GM23338 (cell line): ENCODE results near the gene FUNDC2. TPM values are rescaled to one million over a fixed set of nuclear protein-coding genes. Genes with fewer than 3 reads are reported as not detected.

Experiments used
- ATAC-seq: fragments of 200-7000 bp; cut with Tn5 transposase; 3 replicates; pipeline ENCODE4 v1.9.1; 2020
- DNase-seq: peaks from one replicate; pipeline ENCODE4 v3.0.0-alpha.2; 2015; ENCODE audit warnings: low spot score
- H2AFZ ChIP-seq: fragments of 200-600 bp; sonication (generic); 2 replicates; pipeline ENCODE4 v1.8.0; 2016; ENCODE audit warnings: antibody characterized with exemption, mild to moderate bottlenecking, moderate library complexity
- H3F3A ChIP-seq: fragments of 200-600 bp; sonication (generic); replicated peaks from 2 replicates; pipeline ENCODE4 v1.8.0; 2017; ENCODE audit warnings: antibody characterized with exemption, mixed run types, low read depth
- H3K27ac ChIP-seq: fragments of 200-600 bp; sonication (generic); 2 replicates; pipeline ENCODE4 v1.6.1; 2016; ENCODE audit warnings: low read depth
- H3K27me3 ChIP-seq: fragments of 200-600 bp; sonication (generic); 2 replicates; pipeline ENCODE4 v1.8.0; 2016; ENCODE audit warnings: mild to moderate bottlenecking, mixed run types, moderate library complexity; ENCODE audit not compliant: insufficient read depth
- H3K36me3 ChIP-seq: fragments of 200-600 bp; sonication (generic); 2 replicates; pipeline ENCODE4 v1.8.0; 2016; ENCODE audit warnings: mild to moderate bottlenecking; ENCODE audit not compliant: insufficient read depth
- H3K4me1 ChIP-seq: fragments of 200-600 bp; sonication (generic); 2 replicates; pipeline ENCODE4 v1.8.0; 2016; ENCODE audit warnings: mild to moderate bottlenecking, moderate library complexity; ENCODE audit not compliant: insufficient read depth
- H3K4me2 ChIP-seq: fragments of 200-600 bp; sonication (generic); 2 replicates; pipeline ENCODE4 v1.7.1; 2017; ENCODE audit warnings: mixed run types
- H3K4me3 ChIP-seq: fragments of 200-600 bp; sonication (generic); 2 replicates; pipeline ENCODE4 v1.6.1; 2016; ENCODE audit warnings: mixed run types
- H3K79me2 ChIP-seq: fragments of 200-600 bp; sonication (generic); replicated peaks from 2 replicates; pipeline ENCODE4 v1.8.0; 2017; ENCODE audit warnings: mild to moderate bottlenecking; ENCODE audit not compliant: insufficient read depth
- H3K9me2 ChIP-seq: fragments of 200-600 bp; sonication (generic); 2 replicates; pipeline ENCODE4 v1.8.0; 2017; ENCODE audit not compliant: insufficient read depth
- H4K20me1 ChIP-seq: fragments of 200-600 bp; sonication (generic); replicated peaks from 2 replicates; pipeline ENCODE4 v1.8.0; 2017; ENCODE audit warnings: mild to moderate bottlenecking; ENCODE audit not compliant: insufficient read depth
- H3K27ac Mint-ChIP-seq: 2 replicates; pipeline ENCODE4 v1.8.0; 2020; ENCODE audit warnings: inconsistent platforms, mild to moderate bottlenecking, moderate library complexity, mixed read lengths
- H3K27me3 Mint-ChIP-seq: 3 replicates; pipeline ENCODE4 v1.8.0; 2022; ENCODE audit warnings: low read depth, mild to moderate bottlenecking, moderate library complexity, mixed read lengths, inconsistent platforms; ENCODE audit not compliant: insufficient read depth, poor library complexity
- H3K36me3 Mint-ChIP-seq: 3 replicates; pipeline ENCODE4 v1.8.0; 2021; ENCODE audit warnings: low read depth, mild to moderate bottlenecking, inconsistent platforms, moderate library complexity, mixed read lengths
- H3K4me1 Mint-ChIP-seq: 3 replicates; pipeline ENCODE4 v1.8.0; 2020; ENCODE audit warnings: mild to moderate bottlenecking, inconsistent platforms, mixed read lengths
- H3K4me3 Mint-ChIP-seq: 3 replicates; pipeline ENCODE4 v1.8.0; 2021; ENCODE audit warnings: moderate library complexity, mild to moderate bottlenecking, inconsistent platforms, mixed read lengths
- H3K9me3 Mint-ChIP-seq: 3 replicates; pipeline ENCODE4 v1.8.0; 2020; ENCODE audit warnings: moderate library complexity, mild to moderate bottlenecking, inconsistent platforms, mixed read lengths
- CREB1 ChIP-seq: fragments of 250-450 bp; sonication (Bioruptor Pico); IDR thresholded peaks from 2 replicates; pipeline ENCODE4 v1.5.0; 2020; ENCODE audit warnings: low read depth, mild to moderate bottlenecking, moderate library complexity
- CTCF ChIP-seq, 2 experiments: fragments of 200-600 bp in 1 of 2; sonication (generic) in 1 of 2; conservative IDR thresholded peaks; 2 replicates each; pipeline versions ENCODE4 v1.5.1 to v1.6.1; 2016 to 2017; ENCODE audit warnings: antibody characterized with exemption in 2 of 2, low read depth in 2 of 2, mild to moderate bottlenecking in 2 of 2, moderate library complexity in 1 of 2
- EZH2phosphoT487 ChIP-seq: fragments of 200-600 bp; sonication (generic); IDR thresholded peaks from one replicate; pipeline ENCODE4 v1.8.1; 2018; ENCODE audit warnings: antibody characterized with exemption; ENCODE audit not compliant: unreplicated experiment
- JUNB ChIP-seq: IDR thresholded peaks from one replicate; pipeline ENCODE4 v1.6.1; 2016; ENCODE audit warnings: antibody characterized with exemption; ENCODE audit not compliant: unreplicated experiment
- NANOG ChIP-seq: IDR thresholded peaks from 2 replicates; pipeline ENCODE4 v1.6.1; 2016; ENCODE audit warnings: antibody characterized with exemption, borderline replicate concordance
- POLR2AphosphoS5 ChIP-seq: IDR thresholded peaks from 2 replicates; pipeline ENCODE4 v1.6.1; 2016; ENCODE audit warnings: antibody characterized with exemption, low read depth
- REST ChIP-seq: IDR thresholded peaks from one replicate; pipeline ENCODE4 v1.6.1; 2018; ENCODE audit warnings: antibody characterized with exemption; ENCODE audit not compliant: unreplicated experiment
- STAT1 ChIP-seq: IDR thresholded peaks from one replicate; pipeline ENCODE4 v1.6.1; 2016; ENCODE audit warnings: antibody characterized with exemption; ENCODE audit not compliant: unreplicated experiment
- ZNF114 ChIP-seq: fragments of 250-450 bp; sonication (Bioruptor Pico); IDR thresholded peaks from 2 replicates; pipeline ENCODE4 v1.5.0; 2020; ENCODE audit warnings: mild to moderate bottlenecking, moderate library complexity
- ZNF331 ChIP-seq: fragments of 250-450 bp; sonication (Bioruptor Pico); IDR thresholded peaks from 2 replicates; pipeline ENCODE4 v1.5.0; 2020; ENCODE audit warnings: low read depth, mild to moderate bottlenecking, moderate library complexity
- ZNF462 ChIP-seq: fragments of 250-450 bp; sonication (Bioruptor Pico); IDR thresholded peaks from 2 replicates; pipeline ENCODE4 v1.5.0; 2020; ENCODE audit warnings: mild to moderate bottlenecking, moderate library complexity
- polyA plus RNA-seq: library from polyadenylated mRNA; unstranded; fragments of >200 nt; fragmentation: Nextera tagmentation; extraction: Ambion mirVana; gene quantifications from 2 replicates; pipeline ENCODE4 v1.2.1, GENCODE V29; 2016
- total RNA-seq: library from RNA; depleted of rRNA; stranded (reverse); fragments of >200 nt; shearing (Covaris generic); gene quantifications from 2 replicates; pipeline ENCODE4 v1.2.3, GENCODE V29; 2014

FUNDC2 gene
- total and polyA plus RNA-seq, 2 experiments from 2014 or later, result 28.6 to 58.5 TPM

GRCh38 chrX:155105919-155106318 is 79.3 kb downstream of the FUNDC2 start (continued):
- TF ChIP-seq ZNF462 (CRISPR knock-in tag) (no peak), EZH2phosphoT487 (no peak), JUNB (no peak), CREB1 (CRISPR knock-in tag) (no peak), CTCF (conservative IDR thresholded peaks at IDR 0.05; ENCODE audit: low read depth in 2 of 2) (no peak), STAT1 (no peak)

GRCh38 chrX:155108427-155108826 is 81.8 kb downstream of the FUNDC2 start:
- H3K9me2 ChIP-seq, result no peaks in the 10 kb centered on the region
- no peak for DNase-seq
- H4K20me1 ChIP-seq, result no peaks in the 10 kb centered on the region
- no peaks in the 10 kb centered on the region for H3K27me3 ChIP-seq
- H3K4me1 ChIP-seq, result no peaks in the 10 kb centered on the region
- H3K27ac Mint-ChIP-seq, result no peak overlapping the region
- ATAC-seq, result no peak
- no peaks in the 10 kb centered on the region for H3K27me3 Mint-ChIP-seq
- H3K36me3 ChIP-seq, result no peaks in the 10 kb centered on the region
- no peak overlapping the region for H3K4me2 ChIP-seq
- no peaks in the 10 kb centered on the region for H3K9me3 Mint-ChIP-seq
- H3K4me1 Mint-ChIP-seq, result no peaks in the 10 kb centered on the region
- no peak overlapping the region for H2AFZ ChIP-seq
- H3K36me3 Mint-ChIP-seq, result peaks cover 20% of the 10 kb centered on the region; the same call in 2 of the 3 replicates
- H3K4me3 ChIP-seq, result no peak overlapping the region
- H3K79me2 ChIP-seq, result no peaks in the 10 kb centered on the region
- no peak overlapping the region for H3K4me3 Mint-ChIP-seq
- H3K27ac ChIP-seq, result no peak overlapping the region
- no peaks in the 10 kb centered on the region for H3F3A ChIP-seq
- TF ChIP-seq POLR2AphosphoS5, result no peak
- TF ChIP-seq REST, result no peak
- TF ChIP-seq NANOG, result no peak
- no peak for TF ChIP-seq ZNF331 (CRISPR knock-in tag)
- TF ChIP-seq JUNB, result no peak
- TF ChIP-seq CTCF (conservative IDR thresholded peaks at IDR 0.05; ENCODE audit: low read depth in 2 of 2), result no peak
- no peak for TF ChIP-seq ZNF114 (CRISPR knock-in tag)
- TF ChIP-seq EZH2phosphoT487, result no peak
